Endodermal cell (in vitro differentiated cells): ENCODE results near the gene CTNNA2. TPM values are rescaled to one million over a fixed set of nuclear protein-coding genes. Genes with fewer than 3 reads are reported as not detected.

Experiments used
- DNase-seq: peaks from one replicate; pipeline ENCODE4 v3.0.0-alpha.2; 2017
- H3K27ac ChIP-seq: 2 replicates; pipeline ENCODE4 v1.5.1; 2013; ENCODE audit warnings: mild to moderate bottlenecking, low read depth, low read length, moderate library complexity
- H3K27me3 ChIP-seq: 2 replicates; pipeline ENCODE4 v1.6.1; 2013; ENCODE audit warnings: mild to moderate bottlenecking, low read length, moderate library complexity; ENCODE audit not compliant: insufficient read depth, control insufficient read depth, poor library complexity, severe bottlenecking
- H3K36me3 ChIP-seq: 2 replicates; pipeline ENCODE4 v1.7.0; 2013; ENCODE audit warnings: mild to moderate bottlenecking, low read length, moderate library complexity; ENCODE audit not compliant: control insufficient read depth, insufficient read depth
- H3K4me1 ChIP-seq: one replicate; pipeline ENCODE4 v1.7.0; 2013; ENCODE audit warnings: low read length; ENCODE audit not compliant: control insufficient read depth, insufficient read depth
- H3K4me3 ChIP-seq: 2 replicates; pipeline ENCODE4 v1.5.1; 2013; ENCODE audit warnings: mild to moderate bottlenecking, low read length, moderate library complexity
- H3K9ac ChIP-seq: 2 replicates; pipeline ENCODE4 v1.6.1; 2013; ENCODE audit warnings: mild to moderate bottlenecking, low read length, moderate library complexity; ENCODE audit not compliant: poor library complexity, severe bottlenecking; ENCODE audit errors: extremely low read depth
- H3K9me3 ChIP-seq: 2 replicates; pipeline ENCODE4 v1.6.1; 2013; ENCODE audit warnings: mild to moderate bottlenecking, low read length, moderate library complexity; ENCODE audit not compliant: control insufficient read depth
- H3K27ac Mint-ChIP-seq: 2 replicates; pipeline ENCODE4 v1.8.0; 2020; ENCODE audit warnings: mixed read lengths
- H3K27me3 Mint-ChIP-seq: 2 replicates; pipeline ENCODE4 v1.8.0; 2021; ENCODE audit warnings: mild to moderate bottlenecking, mixed read lengths; ENCODE audit not compliant: insufficient read depth
- H3K36me3 Mint-ChIP-seq: 2 replicates; pipeline ENCODE4 v1.8.0; 2020; ENCODE audit warnings: low read depth, mixed read lengths
- H3K4me1 Mint-ChIP-seq: 2 replicates; pipeline ENCODE4 v1.8.0; 2020; ENCODE audit warnings: mixed read lengths
- H3K4me3 Mint-ChIP-seq: 2 replicates; pipeline ENCODE4 v1.8.0; 2020; ENCODE audit warnings: mild to moderate bottlenecking, moderate library complexity, mixed read lengths
- H3K9me3 Mint-ChIP-seq: 2 replicates; pipeline ENCODE4 v1.8.0; 2020; ENCODE audit warnings: mild to moderate bottlenecking, mixed read lengths
- WGBS, 2 experiments: methylation state at CpG; one replicate each; pipeline versions ENCODE4 v1.1.5 to v1.1.7; 2013; ENCODE audit warnings: missing lambda C conversion rate in 2 of 2, mixed read lengths in 1 of 2; ENCODE audit not compliant: insufficient coverage in 1 of 2, insufficient read length in 1 of 2; 5-methylcytosine and 5-hydroxymethylcytosine counted together
- total RNA-seq, 2 donors: library from RNA; stranded (reverse); fragmentation: NEBNext Ultra II Directional in 1 of 2; extraction: Animal tissue kit (Norgen Biotek cat#: 25700) in 1 of 2; gene quantifications; 2 replicates in 1 of 2; 3 replicates in 1 of 2; pipeline ENCODE4 v1.2.1, GENCODE V29; 2021
- TF ChIP-seq, protein P1 (sequence below): fragments of 200-600 bp; sonication (generic); conservative IDR thresholded peaks from 2 replicates; pipeline ENCODE4 v1.5.0; 2021; ENCODE audit warnings: antibody characterized with exemption, mild to moderate bottlenecking

The CTNNA2 gene
- total RNA-seq, 2 donors from 2014 or later = 7.7 to 9.8 TPM

DNA sequence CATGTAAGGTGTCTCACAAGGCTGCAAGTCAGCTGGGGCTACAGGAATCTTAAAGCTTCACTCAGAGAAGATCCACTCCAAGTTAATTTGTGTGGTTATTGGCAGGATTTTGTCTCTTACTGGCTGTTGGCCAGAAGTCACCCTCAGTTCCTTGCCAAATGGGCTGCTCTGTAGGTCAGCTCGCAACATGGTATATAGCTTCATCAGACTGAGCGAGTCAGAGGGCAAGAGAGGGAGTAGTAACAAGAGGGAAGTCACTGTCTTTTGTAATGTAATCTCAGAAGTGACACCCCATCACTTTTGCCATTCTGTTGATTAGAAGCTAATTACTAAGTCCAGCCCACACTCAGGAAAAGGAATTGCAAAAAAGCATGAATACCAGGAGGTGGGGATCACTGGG is 672.2 kb downstream of the CTNNA2 start:
- Histone ChIP-seq H3K9ac (no peak overlapping the region), H3K4me3 (no peak overlapping the region), H3K27ac (no peak overlapping the region), H3K36me3 (no peaks in the 10 kb centered on the region), H3K4me1 (no peaks in the 10 kb centered on the region), H3K9me3 (peaks cover 13% of the 10 kb centered on the region), H3K27me3 (no peaks in the 10 kb centered on the region)
- Mint-ChIP-seq H3K36me3 (peaks cover 9% of the 10 kb centered on the region), H3K4me1 (peaks cover 8% of the 10 kb centered on the region), H3K4me3 (no peak overlapping the region), H3K9me3 (peaks cover 16% of the 10 kb centered on the region), H3K27me3 (no peaks in the 10 kb centered on the region), H3K27ac (no peak overlapping the region)
- whole genome bisulfite sequencing, 2 experiments = 46% methylated on average over 2 of the region's 2 CpGs; no CpG with 5 or more reads in 1 of the 2 experiments
- no peak for DNase-seq
- TF ChIP-seq, protein P1, sequence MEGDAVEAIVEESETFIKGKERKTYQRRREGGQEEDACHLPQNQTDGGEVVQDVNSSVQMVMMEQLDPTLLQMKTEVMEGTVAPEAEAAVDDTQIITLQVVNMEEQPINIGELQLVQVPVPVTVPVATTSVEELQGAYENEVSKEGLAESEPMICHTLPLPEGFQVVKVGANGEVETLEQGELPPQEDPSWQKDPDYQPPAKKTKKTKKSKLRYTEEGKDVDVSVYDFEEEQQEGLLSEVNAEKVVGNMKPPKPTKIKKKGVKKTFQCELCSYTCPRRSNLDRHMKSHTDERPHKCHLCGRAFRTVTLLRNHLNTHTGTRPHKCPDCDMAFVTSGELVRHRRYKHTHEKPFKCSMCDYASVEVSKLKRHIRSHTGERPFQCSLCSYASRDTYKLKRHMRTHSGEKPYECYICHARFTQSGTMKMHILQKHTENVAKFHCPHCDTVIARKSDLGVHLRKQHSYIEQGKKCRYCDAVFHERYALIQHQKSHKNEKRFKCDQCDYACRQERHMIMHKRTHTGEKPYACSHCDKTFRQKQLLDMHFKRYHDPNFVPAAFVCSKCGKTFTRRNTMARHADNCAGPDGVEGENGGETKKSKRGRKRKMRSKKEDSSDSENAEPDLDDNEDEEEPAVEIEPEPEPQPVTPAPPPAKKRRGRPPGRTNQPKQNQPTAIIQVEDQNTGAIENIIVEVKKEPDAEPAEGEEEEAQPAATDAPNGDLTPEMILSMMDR = no peak

DNA sequence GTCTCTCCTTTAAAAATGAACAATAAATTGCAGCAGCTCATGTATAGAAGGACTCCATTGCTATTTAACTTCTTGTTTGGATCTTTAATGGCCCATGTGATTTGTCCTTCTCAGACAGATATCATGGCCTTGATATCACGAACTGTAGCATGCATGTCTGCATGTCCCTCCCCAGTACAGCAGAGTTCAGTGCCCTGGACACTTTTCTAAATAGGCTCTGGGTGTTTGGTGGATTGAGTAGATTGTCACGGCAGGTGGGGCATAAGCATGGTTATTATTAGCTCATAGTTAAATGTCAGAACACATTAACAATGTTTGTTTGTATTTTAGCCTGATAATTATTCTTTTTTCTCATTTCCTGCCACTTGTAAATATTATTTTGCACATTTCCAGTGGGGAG is 673.4 kb downstream of the CTNNA2 start:
- H3K27ac Mint-ChIP-seq = no peak overlapping the region
- Histone ChIP-seq H3K36me3 (no peaks in the 10 kb centered on the region), H3K4me3 (no peak overlapping the region), H3K9ac (no peak overlapping the region), H3K9me3 (peaks cover 5% of the 10 kb centered on the region), H3K27ac (no peak overlapping the region), H3K27me3 (no peaks in the 10 kb centered on the region), H3K4me1 (no peaks in the 10 kb centered on the region)
- no peak overlapping the region for H3K4me3 Mint-ChIP-seq
- peaks cover 5% of the 10 kb centered on the region for H3K9me3 Mint-ChIP-seq
- no peak for DNase-seq
- H3K4me1 Mint-ChIP-seq = peaks cover 16% of the 10 kb centered on the region
- TF ChIP-seq, protein P1 = no peak
- H3K27me3 Mint-ChIP-seq = no peaks in the 10 kb centered on the region
- WGBS, 2 experiments = 93 to 100% methylated on average over 1 to 2 of the region's 2 CpGs
- H3K36me3 Mint-ChIP-seq = peaks cover 2% of the 10 kb centered on the region

DNA sequence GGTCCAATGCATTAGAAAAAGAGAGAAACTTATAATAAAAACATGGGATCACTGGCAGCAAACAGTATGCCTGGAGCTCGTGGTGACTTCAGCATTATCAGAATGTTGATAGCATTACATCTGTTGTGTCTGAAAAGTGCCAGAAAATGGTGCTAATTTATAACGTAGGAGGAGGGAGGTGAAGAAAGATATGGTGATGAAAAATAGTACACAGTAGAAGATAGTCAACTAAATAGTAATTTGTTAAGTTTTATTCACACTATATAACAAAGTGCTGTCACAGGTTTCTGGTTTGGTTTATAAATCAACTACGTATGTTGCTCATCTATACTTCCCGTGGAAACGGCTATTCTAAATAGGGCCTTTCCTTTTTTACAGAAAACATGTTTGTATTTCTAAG is 674.3 kb downstream of the CTNNA2 start:
- Mint-ChIP-seq H3K4me3 (no peak overlapping the region), H3K9me3 (no peaks in the 10 kb centered on the region), H3K27me3 (no peaks in the 10 kb centered on the region), H3K36me3 (no peaks in the 10 kb centered on the region), H3K27ac (no peak overlapping the region), H3K4me1 (peaks cover 21% of the 10 kb centered on the region)
- Histone ChIP-seq H3K36me3 (no peaks in the 10 kb centered on the region), H3K27ac (no peak overlapping the region), H3K9ac (no peak overlapping the region), H3K27me3 (no peaks in the 10 kb centered on the region), H3K4me3 (no peak overlapping the region), H3K9me3 (peaks cover 5% of the 10 kb centered on the region), H3K4me1 (no peaks in the 10 kb centered on the region)
- TF ChIP-seq, protein P1 = no peak
- 96 to 100% methylated on average over 3 to 5 of the region's 5 CpGs for WGBS, 2 experiments
- no peak for DNase-seq
